ENCODE results near the gene COMT. TPM values are rescaled to one million over a fixed set of nuclear protein-coding genes. Genes with fewer than 3 reads are reported as not detected.

The COMT gene
- total and polyA plus RNA-seq, 2 experiments from 2014 or later: 29.6 to 29.8 TPM

Small RNAs within 50 kb of the gene (microRNA-seq; reads per million reads assigned to microRNA genes)
- not detected for gene MIR4761

Other genes starting within 250 kb of the COMT start
- gene SEPTIN5, start 227.3 kb upstream of the COMT start, total RNA-seq (2014; rRNA removed; shearing (Covaris generic)): 7.7 and 17.2 TPM in 2 replicates
- gene SEPTIN5, start 227.3 kb upstream of the COMT start, polyA plus RNA-seq (2016; fragmentation: Nextera tagmentation; extraction: Ambion mirVana): 4.3 and 5.6 TPM in 2 replicates
- 1.3 TPM in 1 of 2 replicates, not detected in the other for gene GP1BB, start 218.2 kb upstream of the COMT start, total RNA-seq (2014; rRNA removed; shearing (Covaris generic))
- gene GP1BB, start 218.2 kb upstream of the COMT start, polyA plus RNA-seq (2016; fragmentation: Nextera tagmentation; extraction: Ambion mirVana): 0.53 and 1.1 TPM in 2 replicates
- gene TBX1, start 181.0 kb upstream of the COMT start, total RNA-seq (2014; rRNA removed; shearing (Covaris generic)): 0.23 and 0.66 TPM in 2 replicates
- 0.19 TPM in 2 replicates for gene TBX1, start 181.0 kb upstream of the COMT start, polyA plus RNA-seq (2016; fragmentation: Nextera tagmentation; extraction: Ambion mirVana)
- gene GNB1L, start 86.9 kb upstream of the COMT start, total RNA-seq (2014; rRNA removed; shearing (Covaris generic)): 19.2 and 27.8 TPM in 2 replicates
- gene GNB1L, start 86.9 kb upstream of the COMT start, polyA plus RNA-seq (2016; fragmentation: Nextera tagmentation; extraction: Ambion mirVana): 15.2 and 17.4 TPM in 2 replicates
- 17.4 and 19.2 TPM in 2 replicates for gene RTL10, start 86.9 kb upstream of the COMT start, total RNA-seq (2014; rRNA removed; shearing (Covaris generic))
- 7.8 and 9.4 TPM in 2 replicates for gene RTL10, start 86.9 kb upstream of the COMT start, polyA plus RNA-seq (2016; fragmentation: Nextera tagmentation; extraction: Ambion mirVana)
- gene TXNRD2, start within 50 bp of the COMT start, total RNA-seq (2014; rRNA removed; shearing (Covaris generic)): 11.2 and 14.1 TPM in 2 replicates
- 9.2 and 12.4 TPM in 2 replicates for gene TXNRD2, start within 50 bp of the COMT start, polyA plus RNA-seq (2016; fragmentation: Nextera tagmentation; extraction: Ambion mirVana)
- gene ARVCF, start 75.1 kb downstream of the COMT start, total RNA-seq (2014; rRNA removed; shearing (Covaris generic)): 87.3 and 122 TPM in 2 replicates
- gene ARVCF, start 75.1 kb downstream of the COMT start, polyA plus RNA-seq (2016; fragmentation: Nextera tagmentation; extraction: Ambion mirVana): 15.3 and 15.6 TPM in 2 replicates
- gene TANGO2, start 79.3 kb downstream of the COMT start, total RNA-seq (2014; rRNA removed; shearing (Covaris generic)): 15.0 and 20.2 TPM in 2 replicates
- gene TANGO2, start 79.3 kb downstream of the COMT start, polyA plus RNA-seq (2016; fragmentation: Nextera tagmentation; extraction: Ambion mirVana): 6.7 and 6.9 TPM in 2 replicates
- gene DGCR8, start 138.5 kb downstream of the COMT start, total RNA-seq (2014; rRNA removed; shearing (Covaris generic)): 41.6 and 48.9 TPM in 2 replicates
- gene DGCR8, start 138.5 kb downstream of the COMT start, polyA plus RNA-seq (2016; fragmentation: Nextera tagmentation; extraction: Ambion mirVana): 11.4 and 12.2 TPM in 2 replicates
- 987 and 1,206 TPM in 2 replicates for gene RANBP1, start 174.3 kb downstream of the COMT start, total RNA-seq (2014; rRNA removed; shearing (Covaris generic))
- gene RANBP1, start 174.3 kb downstream of the COMT start, polyA plus RNA-seq (2016; fragmentation: Nextera tagmentation; extraction: Ambion mirVana): 988 and 1,014 TPM in 2 replicates
- gene TRMT2A, start 175.5 kb downstream of the COMT start, total RNA-seq (2014; rRNA removed; shearing (Covaris generic)): 56.4 and 61.3 TPM in 2 replicates
- gene TRMT2A, start 175.5 kb downstream of the COMT start, polyA plus RNA-seq (2016; fragmentation: Nextera tagmentation; extraction: Ambion mirVana): 41.3 and 42.9 TPM in 2 replicates
- gene ZDHHC8, start 190.0 kb downstream of the COMT start, total RNA-seq (2014; rRNA removed; shearing (Covaris generic)): 26.1 and 47.6 TPM in 2 replicates
- gene ZDHHC8, start 190.0 kb downstream of the COMT start, polyA plus RNA-seq (2016; fragmentation: Nextera tagmentation; extraction: Ambion mirVana): 13.7 and 22.1 TPM in 2 replicates
- gene CCDC188, start 209.3 kb downstream of the COMT start, total RNA-seq (2014; rRNA removed; shearing (Covaris generic)): not detected in 2 replicates
- gene CCDC188, start 209.3 kb downstream of the COMT start, polyA plus RNA-seq (2016; fragmentation: Nextera tagmentation; extraction: Ambion mirVana): not detected in 2 replicates

Data from GM23338 (cell line).